ENCODE data around the gene CTSH.
"Not testable (repeated sequence)": the region's sequence is repeated elsewhere in the genome, so short reads cannot be mapped to it uniquely, and the experiment has no call there.

DNA sequence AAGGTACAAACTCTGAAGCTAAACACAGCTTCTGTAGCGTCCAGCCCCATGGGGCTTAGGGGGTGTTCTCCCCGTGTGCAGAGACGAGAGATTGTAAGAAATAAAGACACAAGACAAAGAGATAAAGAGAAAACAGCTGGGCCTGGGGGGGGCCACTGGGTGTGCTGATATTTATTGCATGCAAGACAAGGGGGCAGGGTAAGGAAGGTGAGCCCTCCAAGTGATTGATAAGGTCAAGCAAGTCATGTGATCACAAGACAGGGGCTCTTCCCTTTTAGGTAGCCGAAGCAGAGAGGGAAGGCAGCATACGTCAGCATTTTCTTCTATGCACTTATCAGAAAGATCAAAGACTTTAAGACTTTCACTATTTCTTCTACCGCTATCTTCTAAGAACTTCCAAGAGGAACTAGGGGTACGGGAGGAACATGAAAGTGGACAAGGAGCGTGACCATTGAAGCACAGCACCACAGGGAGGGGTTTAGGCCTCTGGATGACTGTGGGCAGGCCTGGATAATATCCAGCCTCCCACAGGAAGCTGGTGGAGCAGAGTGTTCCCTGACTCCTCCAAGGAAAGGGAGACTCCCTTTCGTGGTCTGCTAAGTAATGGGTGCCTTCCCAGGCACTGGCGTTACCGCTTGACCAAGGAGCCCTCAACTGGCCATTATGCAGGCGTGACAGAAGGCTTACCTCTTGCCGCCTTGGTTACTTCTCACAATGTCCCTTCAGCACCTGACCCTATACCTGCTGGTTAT is 42.4 kb downstream of the CTSH start:
- not testable (repeated sequence) for TF ChIP-seq CTCF (optimal IDR thresholded peaks at IDR 0.05 in 1 of 3, IDR thresholded peaks at IDR 0.05 in 1 of 3, conservative IDR thresholded peaks at IDR 0.05 in 1 of 3; ENCODE audit: extremely low read depth in 1 of 3, insufficient read depth in 2 of 3, low read length in 3 of 3); EZH2 (IDR thresholded peaks at IDR 0.05; ENCODE audit: low read length)

All from keratinocyte (primary cell).